HAP-1 (cell line): Measurements from ENCODE around the gene RAD51B.
A peak's percentile ranks its signal among the peaks of the same experiment; 100 is the strongest.

ENCODE experiments used
- DNase-seq, 2 experiments: peaks; one replicate each; pipeline ENCODE4 v3.0.0-alpha.2; 2016 to 2020; ENCODE audit warnings: low spot score in 2 of 2
- H3K27me3 ChIP-seq: fragments of 250-450 bp; sonication (Bioruptor Pico); 2 replicates; pipeline ENCODE4 v1.5.1; 2020; ENCODE audit warnings: low read depth, mild to moderate bottlenecking, moderate library complexity
- H3K36me3 ChIP-seq: fragments of 250-450 bp; sonication (Bioruptor Pico); replicated peaks from 2 replicates; pipeline ENCODE4 v1.5.1; 2020; ENCODE audit warnings: mild to moderate bottlenecking
- H3K4me1 ChIP-seq: fragments of 250-450 bp; sonication (Bioruptor Pico); 2 replicates; pipeline ENCODE4 v1.5.1; 2020; ENCODE audit warnings: mild to moderate bottlenecking
- H3K4me3 ChIP-seq: fragments of 250-450 bp; sonication (Bioruptor Pico); 2 replicates; pipeline ENCODE4 v1.5.1; 2020; ENCODE audit warnings: mild to moderate bottlenecking, moderate library complexity
- H3K9me3 ChIP-seq: fragments of 250-450 bp; sonication (Bioruptor Pico); 2 replicates; pipeline ENCODE4 v1.5.1; 2020; ENCODE audit warnings: mild to moderate bottlenecking, moderate library complexity
- in situ Hi-C: fragments of 300-500 bp; cut with MboI; formaldehyde crosslinking; loops from 3 replicates; pipeline ENCODE4 v1.14.3; 2020; ENCODE audit warnings: low sequenced_read_pairs, inconsistent platforms, mixed read lengths

The RAD51B gene

GRCh38 chr14:68463705-68464374, 644.3 kb downstream of the RAD51B start:
- Histone ChIP-seq H3K4me1 (no peaks in the 10 kb centered on the region), H3K9me3 (no peaks in the 10 kb centered on the region), H3K27me3 (no peaks in the 10 kb centered on the region), H3K36me3 (no peaks in the 10 kb centered on the region), H3K4me3 (no peak overlapping the region)
- in situ Hi-C loops = no loop called here
- no peak for DNase-seq

GRCh38 chr14:68464711-68465110, 645.1 kb downstream of the RAD51B start:
- no peak for DNase-seq

DNA sequence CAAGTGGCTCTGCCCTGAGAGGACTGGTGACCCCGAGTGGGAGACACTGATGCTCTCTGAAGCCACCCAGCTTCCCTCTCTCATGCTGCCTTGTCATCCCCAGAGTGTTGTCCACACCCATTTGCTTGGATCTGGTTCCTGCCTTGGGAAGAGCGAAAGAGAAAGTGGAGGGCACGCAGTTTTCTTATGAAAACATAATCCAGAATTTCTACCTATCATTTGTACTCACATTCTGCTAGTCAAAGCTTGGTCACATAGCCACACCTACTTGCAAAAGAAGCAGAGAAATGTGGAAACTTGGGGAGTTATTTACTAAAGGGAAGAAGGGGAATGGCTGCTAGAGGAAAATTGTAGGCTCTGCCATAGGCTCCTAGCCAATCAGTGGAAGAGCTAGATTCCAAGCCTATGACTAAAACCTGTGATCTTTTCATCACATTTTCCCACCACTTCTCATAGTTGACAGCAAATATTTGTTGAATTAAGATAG, 647.0 kb downstream of the RAD51B start:
- in situ Hi-C loops = no loop called here
- H3K9me3 ChIP-seq = no peaks in the 10 kb centered on the region
- H3K27me3 ChIP-seq = no peaks in the 10 kb centered on the region
- H3K4me3 ChIP-seq = no peak overlapping the region
- 0 out of 2 replicates have a peak, but pooled peaks cover 4% of the 10 kb centered on the region for H3K4me1 ChIP-seq
- no peaks in the 10 kb centered on the region for H3K36me3 ChIP-seq
- DNase-seq = no peak

More at GRCh38 chr14:68464711-68465110, 645.1 kb downstream of the RAD51B start:
- H3K27me3 ChIP-seq = no peaks in the 10 kb centered on the region
- in situ Hi-C loops = no loop called here
- no peaks in the 10 kb centered on the region for H3K9me3 ChIP-seq
- H3K36me3 ChIP-seq = no peaks in the 10 kb centered on the region
- no peak overlapping the region for H3K4me3 ChIP-seq
- H3K4me1 ChIP-seq = 0 out of 2 replicates have a peak, but pooled peaks cover 4% of the 10 kb centered on the region

- no peaks in the 10 kb centered on the region for H3K9me3 ChIP-seq
Measured at GRCh38 chr14:68467425-68467824, 647.8 kb downstream of the RAD51B start.

DNA sequence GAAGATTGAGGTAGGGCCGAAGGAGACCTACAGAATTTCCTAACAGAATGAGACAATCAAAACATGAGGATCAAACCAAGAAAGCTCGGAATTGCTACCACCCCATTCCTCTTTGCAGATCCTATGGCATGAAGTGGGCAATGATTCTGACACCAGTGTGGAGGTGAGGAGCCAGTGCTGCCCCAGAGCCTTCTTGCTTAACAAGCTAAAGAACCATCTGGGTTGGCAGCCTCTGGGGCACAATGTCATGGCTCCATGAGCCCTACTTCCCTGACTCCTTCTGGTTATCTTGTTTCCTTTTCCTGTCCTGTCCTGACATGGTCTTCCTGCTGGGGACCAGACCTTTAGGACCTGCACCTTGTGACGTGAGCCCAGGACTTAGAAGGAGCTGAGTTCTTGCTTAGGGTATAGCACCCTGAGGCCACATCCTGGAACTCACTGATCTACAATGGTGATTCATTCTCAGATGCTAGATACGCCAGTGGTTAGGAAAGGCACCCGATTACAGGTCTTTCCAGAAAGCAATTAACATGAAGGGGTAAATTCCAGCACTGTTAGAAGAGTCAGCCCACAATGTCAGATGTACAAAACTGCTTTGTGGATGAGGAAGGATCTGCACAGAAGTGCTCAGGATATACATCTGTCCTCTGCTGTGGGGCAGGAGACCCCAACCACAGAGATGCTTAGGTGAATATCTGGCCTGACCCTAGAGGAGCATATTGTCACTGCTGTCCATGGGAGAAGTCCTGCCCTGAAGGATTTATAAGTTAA, 649.0 kb downstream of the RAD51B start:
- no peak for DNase-seq
- peaks cover 8% of the 10 kb centered on the region; the same call in 1 of the 2 replicates for H3K4me1 ChIP-seq

More at GRCh38 chr14:68467425-68467824, 647.8 kb downstream of the RAD51B start:
- in situ Hi-C loops = no loop called here
- Histone ChIP-seq H3K4me3 (no peak overlapping the region), H3K36me3 (no peaks in the 10 kb centered on the region), H3K4me1 (peaks cover 8% of the 10 kb centered on the region; the same call in 1 of the 2 replicates), H3K27me3 (no peaks in the 10 kb centered on the region)
- no peak for DNase-seq

DNA sequence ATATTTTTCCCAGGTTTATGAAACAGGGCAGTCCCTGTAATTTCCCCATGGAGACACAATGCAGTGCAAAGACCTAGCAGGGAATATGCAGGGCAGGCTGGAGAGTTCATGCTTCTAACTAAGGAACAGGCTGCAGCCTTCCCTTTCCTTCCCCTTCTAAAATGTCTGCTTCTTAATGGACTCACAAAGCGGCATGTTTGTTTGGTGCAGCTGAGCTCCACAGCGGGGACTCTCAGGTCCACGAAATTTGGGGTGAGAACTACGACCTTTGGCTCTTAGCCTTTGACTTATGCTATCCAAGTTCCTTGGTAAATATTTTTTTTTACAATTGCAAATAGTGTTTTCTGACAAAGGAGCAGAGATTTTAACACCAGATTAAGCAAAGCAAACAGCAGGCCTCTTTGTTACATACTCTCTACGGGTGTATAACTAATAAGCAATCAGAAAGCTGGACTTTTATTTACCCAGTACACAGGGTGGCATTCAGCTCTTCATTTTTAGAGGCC, 649.7 kb downstream of the RAD51B start:
- no peaks in the 10 kb centered on the region for H3K9me3 ChIP-seq
- peak in 1 of 2 experiments; percentile 4 for DNase-seq

More for the DNA sequence above, 649.0 kb downstream of the RAD51B start:
- in situ Hi-C loops = no loop called here
- H3K4me3 ChIP-seq = no peak overlapping the region
- no peaks in the 10 kb centered on the region for H3K27me3 ChIP-seq
- H3K9me3 ChIP-seq = no peaks in the 10 kb centered on the region
- no peaks in the 10 kb centered on the region for H3K36me3 ChIP-seq

DNA sequence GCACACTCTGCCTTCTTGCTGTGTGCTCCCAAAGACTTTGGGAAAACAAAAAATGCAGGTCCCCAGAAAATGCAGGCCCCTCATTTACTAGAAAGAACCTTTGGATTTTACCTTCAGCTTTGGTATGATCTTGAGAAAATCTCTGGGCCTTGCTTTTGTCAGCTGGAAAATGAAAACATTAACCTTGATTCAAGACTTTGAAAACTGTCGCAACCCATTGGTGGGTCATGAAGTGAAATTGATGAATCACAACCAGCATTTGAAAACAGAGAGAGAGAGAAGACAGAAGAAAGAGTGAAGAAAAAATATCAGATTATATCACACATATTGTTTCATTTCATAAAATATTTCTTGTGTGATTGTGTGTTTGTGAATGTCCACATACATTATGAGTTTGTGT, 650.8 kb downstream of the RAD51B start:
- H3K36me3 ChIP-seq = no peaks in the 10 kb centered on the region
- H3K9me3 ChIP-seq = no peaks in the 10 kb centered on the region
- in situ Hi-C loops = no loop called here
- no peaks in the 10 kb centered on the region for H3K27me3 ChIP-seq
- H3K4me3 ChIP-seq = no peak overlapping the region
- peaks cover 8% of the 10 kb centered on the region; the same call in 1 of the 2 replicates for H3K4me1 ChIP-seq
- DNase-seq = no peak

More for the DNA sequence above, 649.7 kb downstream of the RAD51B start:
- peaks cover 8% of the 10 kb centered on the region; the same call in 1 of the 2 replicates for H3K4me1 ChIP-seq
- in situ Hi-C loops = no loop called here
- H3K27me3 ChIP-seq = no peaks in the 10 kb centered on the region
- H3K4me3 ChIP-seq = no peak overlapping the region
- no peaks in the 10 kb centered on the region for H3K36me3 ChIP-seq

GRCh38 chr14:68471029-68471963, 651.7 kb downstream of the RAD51B start:
- no peaks in the 10 kb centered on the region for H3K27me3 ChIP-seq
- H3K4me1 ChIP-seq = peaks cover 8% of the 10 kb centered on the region; the same call in 1 of the 2 replicates
- H3K4me3 ChIP-seq = no peak overlapping the region
- H3K36me3 ChIP-seq = no peaks in the 10 kb centered on the region
- no peaks in the 10 kb centered on the region for H3K9me3 ChIP-seq
- in situ Hi-C loops = no loop called here
- peak; percentile 65 to 72 for DNase-seq

DNA sequence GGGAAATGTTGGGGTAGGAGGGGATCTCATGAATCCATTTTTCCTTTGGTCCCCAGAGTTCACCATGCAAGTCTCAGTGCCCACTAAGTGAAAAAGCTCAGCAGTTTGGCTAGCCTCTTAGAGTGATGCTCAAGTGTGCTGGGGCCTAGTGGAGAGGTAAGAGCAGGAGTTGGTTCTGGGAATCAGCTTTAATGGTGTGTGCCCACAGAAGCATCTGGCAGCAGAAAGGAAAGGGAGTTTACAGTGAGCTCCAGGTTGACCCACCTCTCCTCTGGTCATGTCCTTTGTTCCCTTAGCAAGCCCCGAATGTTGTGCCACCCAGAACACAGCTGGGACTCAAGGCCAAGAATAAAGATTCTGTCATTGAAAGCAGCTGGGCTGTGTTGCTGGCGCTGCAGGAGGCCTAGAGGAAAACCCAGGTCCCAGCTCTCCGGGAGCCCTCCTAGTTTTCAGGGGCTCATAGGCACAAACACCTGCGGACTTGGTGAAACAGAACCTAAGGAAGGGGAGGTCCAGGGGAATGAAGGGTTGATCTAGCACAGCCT, 652.5 kb downstream of the RAD51B start:
- no peak for DNase-seq
- Histone ChIP-seq H3K36me3 (no peaks in the 10 kb centered on the region), H3K9me3 (no peaks in the 10 kb centered on the region), H3K4me1 (peaks cover 8% of the 10 kb centered on the region; the same call in 1 of the 2 replicates), H3K4me3 (no peak overlapping the region), H3K27me3 (no peaks in the 10 kb centered on the region)
- in situ Hi-C loops = no loop called here

- no peak overlapping the region for H3K4me3 ChIP-seq
- H3K36me3 ChIP-seq = no peaks in the 10 kb centered on the region
- no peaks in the 10 kb centered on the region for H3K9me3 ChIP-seq
- no peak for DNase-seq
- peaks cover 13% of the 10 kb centered on the region for H3K4me1 ChIP-seq
- in situ Hi-C loops = no loop called here
- no peaks in the 10 kb centered on the region for H3K27me3 ChIP-seq
Measured at GRCh38 chr14:68473069-68473468, 653.5 kb downstream of the RAD51B start.

- in situ Hi-C loops = no loop called here
- H3K36me3 ChIP-seq = no peaks in the 10 kb centered on the region
- H3K4me3 ChIP-seq = no peak overlapping the region
- H3K4me1 ChIP-seq = peaks cover 20% of the 10 kb centered on the region
- no peak for DNase-seq
- no peaks in the 10 kb centered on the region for H3K9me3 ChIP-seq
- no peaks in the 10 kb centered on the region for H3K27me3 ChIP-seq
Measured at GRCh38 chr14:68473794-68474193, 654.2 kb downstream of the RAD51B start.

- no peak for DNase-seq
- Histone ChIP-seq H3K27me3 (no peaks in the 10 kb centered on the region), H3K4me1 (peaks cover 16% of the 10 kb centered on the region)
Measured at GRCh38 chr14:68474741-68475140, 655.2 kb downstream of the RAD51B start.

GRCh38 chr14:68475802-68476201, 656.2 kb downstream of the RAD51B start:
- Histone ChIP-seq H3K9me3 (no peaks in the 10 kb centered on the region), H3K27me3 (no peaks in the 10 kb centered on the region), H3K36me3 (no peaks in the 10 kb centered on the region), H3K4me1 (peaks cover 16% of the 10 kb centered on the region), H3K4me3 (no peak overlapping the region)
- in situ Hi-C loops = no loop called here
- DNase-seq = no peak

More at GRCh38 chr14:68474741-68475140, 655.2 kb downstream of the RAD51B start:
- Histone ChIP-seq H3K4me3 (no peak overlapping the region), H3K9me3 (no peaks in the 10 kb centered on the region), H3K36me3 (no peaks in the 10 kb centered on the region)
- in situ Hi-C loops = no loop called here
